GM12878 (cell line): ENCODE measurements around the gene PLD5.

Experiments used
- CBX5 ChIP-seq: sonication (generic); IDR thresholded peaks from 2 replicates; pipeline ENCODE4 v1.6.1; 2016; ENCODE audit warnings: low read depth, moderate library complexity, mild to moderate bottlenecking, inconsistent platforms
- CHD2 ChIP-seq: IDR thresholded peaks from 2 replicates; pipeline ENCODE4 v1.6.1; 2011; ENCODE audit warnings: low read depth, low read length, improper control_type of control experiment, borderline replicate concordance
- CREB1 ChIP-seq: IDR thresholded peaks from 2 replicates; pipeline ENCODE4 v1.6.1; 2012; ENCODE audit warnings: low read depth, mild to moderate bottlenecking, inconsistent platforms
- ETV6 ChIP-seq, 2 experiments: fragments of 450-650 bp in 1 of 2; IDR thresholded peaks in 1 of 2; conservative IDR thresholded peaks in 1 of 2; 2 replicates each; pipeline ENCODE4 v1.6.1; 2014; ENCODE audit warnings: antibody characterized with exemption in 1 of 2, borderline replicate concordance in 1 of 2, low read depth in 1 of 2, mild to moderate bottlenecking in 1 of 2, moderate library complexity in 1 of 2
- EZH2 ChIP-seq: IDR thresholded peaks from 2 replicates; pipeline ENCODE4 v1.6.1; 2012; ENCODE audit warnings: low read depth, mild to moderate bottlenecking, control low read depth, inconsistent platforms, low read length, borderline replicate concordance; ENCODE audit not compliant: control insufficient read depth
- HDGF ChIP-seq: fragments of 450-650 bp; IDR thresholded peaks from 2 replicates; pipeline ENCODE4 v1.6.1; 2016; ENCODE audit warnings: antibody characterized with exemption
- PAX5 ChIP-seq: IDR thresholded peaks from 2 replicates; pipeline ENCODE4 v1.6.1; 2011; ENCODE audit warnings: low read depth, low read length, borderline replicate concordance
- POLR2A ChIP-seq: IDR thresholded peaks from 2 replicates; pipeline ENCODE4 v1.6.1; 2011; ENCODE audit warnings: low read depth, mild to moderate bottlenecking, low read length
- RAD51 ChIP-seq: fragments of 450-650 bp; IDR thresholded peaks from 2 replicates; pipeline ENCODE4 v1.6.1; 2016; ENCODE audit warnings: moderate library complexity, mild to moderate bottlenecking, inconsistent platforms
- TCF12 ChIP-seq: IDR thresholded peaks from 2 replicates; pipeline ENCODE4 v1.6.1; 2011; ENCODE audit warnings: low read depth, mild to moderate bottlenecking, low read length
- ZZZ3 ChIP-seq: IDR thresholded peaks from 2 replicates; pipeline ENCODE4 v1.6.1; 2011; ENCODE audit warnings: low read depth; ENCODE audit not compliant: control insufficient read depth, insufficient read length
- TF ChIP-seq, protein P1 (sequence below), 3 experiments: IDR thresholded peaks in 2 of 3; conservative IDR thresholded peaks in 1 of 3; 2 replicates each; pipeline ENCODE4 v1.5.1; 2011; ENCODE audit warnings: low read depth in 3 of 3, low read length in 3 of 3, mild to moderate bottlenecking in 3 of 3, control low read depth in 2 of 3, moderate library complexity in 2 of 3, inconsistent platforms in 1 of 3, mixed read lengths in 1 of 3; ENCODE audit not compliant: control insufficient read depth in 2 of 3, insufficient read depth in 1 of 3; ENCODE audit errors: extremely low read depth in 1 of 3
- TF ChIP-seq, protein P2 (sequence below): IDR thresholded peaks from 2 replicates; pipeline ENCODE4 v1.6.1; 2012; ENCODE audit warnings: low read depth, low read length, improper control_type of control experiment

DNA sequence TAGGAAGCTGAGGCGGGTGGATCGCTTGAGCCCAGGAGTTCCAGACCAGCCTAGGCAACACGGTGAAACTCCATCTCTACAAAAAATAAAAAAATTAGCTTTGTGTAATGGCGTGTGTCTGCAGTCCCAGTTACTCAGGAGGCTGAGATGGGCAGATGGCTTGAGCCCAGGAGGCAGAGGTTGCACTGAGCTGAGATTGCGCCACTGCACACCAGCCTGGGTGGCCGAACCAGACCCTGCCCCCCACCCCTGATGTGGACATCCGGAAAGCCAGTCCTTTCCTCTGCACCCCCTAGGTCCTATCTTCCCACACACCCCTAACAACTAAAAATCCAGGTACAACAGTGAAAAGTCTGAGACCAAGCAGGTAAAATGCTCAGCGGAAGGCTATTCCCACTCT lies 71.9 kb downstream of the PLD5 start:
- no peak for TF ChIP-seq ZZZ3
- TF ChIP-seq, protein P1, sequence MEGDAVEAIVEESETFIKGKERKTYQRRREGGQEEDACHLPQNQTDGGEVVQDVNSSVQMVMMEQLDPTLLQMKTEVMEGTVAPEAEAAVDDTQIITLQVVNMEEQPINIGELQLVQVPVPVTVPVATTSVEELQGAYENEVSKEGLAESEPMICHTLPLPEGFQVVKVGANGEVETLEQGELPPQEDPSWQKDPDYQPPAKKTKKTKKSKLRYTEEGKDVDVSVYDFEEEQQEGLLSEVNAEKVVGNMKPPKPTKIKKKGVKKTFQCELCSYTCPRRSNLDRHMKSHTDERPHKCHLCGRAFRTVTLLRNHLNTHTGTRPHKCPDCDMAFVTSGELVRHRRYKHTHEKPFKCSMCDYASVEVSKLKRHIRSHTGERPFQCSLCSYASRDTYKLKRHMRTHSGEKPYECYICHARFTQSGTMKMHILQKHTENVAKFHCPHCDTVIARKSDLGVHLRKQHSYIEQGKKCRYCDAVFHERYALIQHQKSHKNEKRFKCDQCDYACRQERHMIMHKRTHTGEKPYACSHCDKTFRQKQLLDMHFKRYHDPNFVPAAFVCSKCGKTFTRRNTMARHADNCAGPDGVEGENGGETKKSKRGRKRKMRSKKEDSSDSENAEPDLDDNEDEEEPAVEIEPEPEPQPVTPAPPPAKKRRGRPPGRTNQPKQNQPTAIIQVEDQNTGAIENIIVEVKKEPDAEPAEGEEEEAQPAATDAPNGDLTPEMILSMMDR (IDR thresholded peaks at IDR 0.05 in 2 of 3, conservative IDR thresholded peaks at IDR 0.05 in 1 of 3; ENCODE audit: control insufficient read depth in 2 of 3, extremely low read depth in 1 of 3, insufficient read depth in 1 of 3, low read depth in 3 of 3, low read length in 3 of 3) = no peak
- no peak for TF ChIP-seq EZH2
- TF ChIP-seq CREB1 = no peak
- TF ChIP-seq, protein P2, sequence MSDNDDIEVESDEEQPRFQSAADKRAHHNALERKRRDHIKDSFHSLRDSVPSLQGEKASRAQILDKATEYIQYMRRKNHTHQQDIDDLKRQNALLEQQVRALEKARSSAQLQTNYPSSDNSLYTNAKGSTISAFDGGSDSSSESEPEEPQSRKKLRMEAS = no peak
- no peak for TF ChIP-seq POLR2A
- TF ChIP-seq CHD2 = no peak
- no peak for TF ChIP-seq HDGF
- no peak for TF ChIP-seq ETV6 (conservative IDR thresholded peaks at IDR 0.05 in 1 of 2, IDR thresholded peaks at IDR 0.05 in 1 of 2; ENCODE audit: borderline replicate concordance in 1 of 2, low read depth in 1 of 2)
- TF ChIP-seq PAX5 = no peak
- no peak for TF ChIP-seq RAD51
- TF ChIP-seq TCF12 = no peak
- no peak for TF ChIP-seq CBX5
